Amygdala (tissue), 56 donors: ENCODE results near the gene RAD50.

ENCODE experiments used
- DNase-seq, 56 donors: peaks; one replicate each; lab custom pipeline; 2025; lab: John Stamatoyannopoulos, UW

RAD50 gene

DNA sequence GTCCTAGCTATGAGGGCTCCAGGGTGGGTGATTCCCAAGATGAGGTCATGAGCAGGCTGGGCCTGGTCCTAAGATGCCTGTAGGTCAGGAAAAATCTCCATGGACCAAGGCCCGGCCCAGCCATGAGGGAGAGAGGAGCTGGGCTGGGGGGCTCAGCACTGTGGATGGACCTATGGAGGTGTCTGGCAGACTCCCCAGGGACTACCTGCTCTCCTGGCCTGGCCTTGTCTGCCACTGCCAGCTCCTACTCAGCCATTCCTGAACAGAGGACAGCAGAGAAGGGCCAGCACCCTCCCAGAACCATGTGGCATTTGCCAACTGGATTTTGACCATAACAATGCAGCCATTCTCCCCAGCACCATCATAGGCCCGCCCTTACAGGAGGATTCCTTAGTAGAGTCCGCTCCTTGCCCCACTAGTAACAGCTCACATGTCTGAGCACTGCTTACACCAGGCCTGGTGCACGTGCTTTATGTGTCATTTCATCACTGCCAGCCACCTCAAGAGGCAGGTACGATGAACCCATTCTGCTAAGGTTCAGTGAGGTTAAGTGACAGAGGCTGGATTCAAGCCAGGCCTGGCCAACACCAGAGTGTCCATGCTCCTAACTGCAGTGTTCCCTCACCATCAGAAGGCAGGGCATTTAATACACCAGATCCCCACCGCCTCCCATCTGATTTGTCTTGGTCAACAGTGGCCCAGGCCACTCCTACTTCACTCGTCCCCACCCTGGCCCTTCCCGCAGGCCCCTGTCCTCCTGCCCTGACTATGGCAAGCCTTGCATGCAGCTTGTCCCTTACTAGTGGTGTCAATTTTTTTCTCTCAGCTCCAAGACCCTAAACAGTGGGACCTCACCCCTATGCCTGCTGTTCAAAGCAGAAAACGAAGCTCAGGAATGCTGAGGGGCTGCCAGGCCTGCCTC, 101.9 kb downstream of the RAD50 start:
- DNase-seq, result peak in 1 of 56 donors; percentile 31

GRCh38 chr5:132659598-132660493, 103.1 kb downstream of the RAD50 start:
- DNase-seq, result no peak

DNA sequence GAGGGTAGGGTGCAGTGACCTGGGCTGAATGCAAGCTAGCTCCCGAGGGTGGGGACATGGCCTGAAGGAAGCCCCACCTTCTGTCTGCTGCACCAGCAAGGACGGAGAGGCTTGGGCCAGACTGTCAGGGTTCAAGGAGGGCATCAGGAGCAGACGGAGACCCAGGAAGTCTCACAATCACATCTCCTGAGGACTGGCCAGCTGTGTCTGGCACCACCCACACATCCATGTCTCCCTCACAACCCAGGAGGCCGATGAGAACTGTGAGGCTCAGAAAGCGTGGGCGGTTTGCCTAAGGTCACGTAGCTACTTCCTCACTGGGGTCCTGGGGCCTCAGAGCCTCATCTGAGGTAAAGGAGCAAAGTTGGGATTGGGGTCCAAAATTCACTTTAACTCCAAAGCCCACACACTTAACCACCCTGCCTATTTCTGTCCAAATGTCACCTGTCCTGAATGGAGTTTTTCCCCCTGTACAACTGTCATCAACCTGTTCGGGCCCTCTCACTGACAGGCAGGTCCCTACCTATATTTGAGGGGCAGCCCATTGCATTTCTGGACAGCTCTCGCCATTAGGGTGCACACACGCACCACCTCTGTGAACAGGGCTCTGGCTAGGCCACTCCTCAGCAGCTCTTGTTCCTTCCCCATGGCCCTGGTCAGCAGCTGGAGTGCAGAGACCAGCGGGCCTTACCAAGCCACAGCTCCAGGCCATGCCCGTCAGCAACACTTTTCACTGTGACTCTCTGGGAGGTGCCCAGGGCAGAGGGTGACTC, 104.6 kb downstream of the RAD50 start:
- DNase-seq, result no peak

- DNase-seq, result no peak
Observed at GRCh38 chr5:132662004-132662401, 105.2 kb downstream of the RAD50 start.

GRCh38 chr5:132662925-132663770, 106.4 kb downstream of the RAD50 start:
- DNase-seq, result no peak

GRCh38 chr5:132663771-132664695, 107.3 kb downstream of the RAD50 start:
- DNase-seq, result peak in 1 of 56 donors; percentile 7

DNA sequence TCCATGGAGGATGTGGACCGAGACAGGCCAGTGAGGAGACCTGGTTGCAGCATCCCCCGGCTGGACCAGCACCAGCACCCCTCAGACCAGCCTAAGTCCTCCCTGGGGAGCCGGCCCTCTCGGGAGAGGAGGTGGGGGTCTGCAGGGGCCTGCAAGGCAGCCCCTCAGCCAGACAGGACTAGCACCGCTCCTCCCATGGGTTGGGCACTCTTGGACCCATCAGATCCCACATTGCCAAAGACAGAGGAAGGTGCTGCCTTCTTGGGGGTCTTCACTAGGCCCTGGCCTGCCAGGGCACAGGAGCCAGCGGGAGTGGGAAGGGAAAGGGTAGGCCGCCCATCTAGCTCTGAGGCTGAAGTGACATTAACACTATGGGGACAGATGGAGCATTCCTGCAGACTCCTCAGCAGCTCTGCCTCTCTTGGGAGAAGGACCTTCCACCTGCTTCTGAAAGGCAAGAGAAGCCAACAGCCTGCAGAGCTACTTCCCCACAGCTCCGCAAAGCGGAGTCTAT, 108.0 kb downstream of the RAD50 start:
- DNase-seq, result no peak

GRCh38 chr5:132665574-132666080, 108.8 kb downstream of the RAD50 start:
- DNase-seq, result no peak

DNA sequence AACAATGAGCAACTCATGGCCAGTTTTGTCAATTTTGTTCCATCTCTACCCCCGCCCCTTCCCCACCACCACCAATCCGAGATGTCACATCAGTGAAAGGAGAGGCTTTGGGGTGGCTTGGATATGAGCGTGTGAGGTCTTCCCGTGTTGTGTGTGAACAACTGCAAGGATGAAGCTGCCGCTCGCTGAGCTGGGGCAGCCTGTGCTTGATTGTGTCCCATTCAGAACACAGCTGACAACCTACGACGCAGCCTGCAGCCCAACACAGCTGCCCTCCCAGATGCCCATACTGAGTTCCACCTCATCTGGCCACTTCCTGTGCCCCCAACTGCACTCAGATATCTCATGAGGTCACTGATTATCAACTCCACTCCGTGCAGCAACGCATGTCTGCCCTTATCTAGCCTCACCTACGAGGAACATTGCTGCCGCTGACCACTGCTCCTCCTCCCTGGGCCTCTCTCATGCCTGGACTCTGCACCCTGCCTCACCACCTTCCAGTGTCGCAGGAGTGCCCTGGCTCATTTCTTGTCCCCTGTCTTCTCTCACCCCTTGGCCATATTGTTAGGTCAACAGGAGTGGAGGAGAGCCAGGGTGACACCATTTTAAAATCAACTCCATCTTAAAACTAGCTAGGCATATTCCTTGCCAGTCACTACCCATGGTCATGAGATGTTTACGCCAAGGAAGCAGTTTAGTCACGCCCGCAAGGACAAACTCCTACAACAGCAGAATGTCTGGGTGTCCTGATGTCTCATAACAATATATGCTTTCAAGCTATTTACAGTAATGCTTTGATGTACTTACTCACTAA, 109.7 kb downstream of the RAD50 start:
- no peak for DNase-seq

DNA sequence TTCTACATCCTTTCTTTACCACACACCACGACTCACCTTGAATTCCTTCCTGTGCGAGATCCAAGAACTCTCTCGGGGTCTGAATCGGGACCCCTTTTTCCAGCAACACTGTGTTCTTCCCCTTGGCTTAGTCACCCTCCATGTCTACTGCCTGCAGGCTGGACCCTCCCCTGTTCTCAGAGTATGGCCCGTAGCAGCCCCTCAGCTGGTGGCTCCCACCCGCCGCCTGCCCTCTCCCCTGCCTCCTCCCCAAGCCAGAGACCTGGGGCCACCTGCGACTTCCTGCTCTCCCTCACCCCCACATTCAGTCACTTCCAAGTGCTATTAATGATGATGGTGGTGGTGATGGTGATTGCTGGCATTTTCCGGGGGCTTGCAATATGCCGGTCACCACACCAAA, 110.5 kb downstream of the RAD50 start:
- no peak for DNase-seq

DNA sequence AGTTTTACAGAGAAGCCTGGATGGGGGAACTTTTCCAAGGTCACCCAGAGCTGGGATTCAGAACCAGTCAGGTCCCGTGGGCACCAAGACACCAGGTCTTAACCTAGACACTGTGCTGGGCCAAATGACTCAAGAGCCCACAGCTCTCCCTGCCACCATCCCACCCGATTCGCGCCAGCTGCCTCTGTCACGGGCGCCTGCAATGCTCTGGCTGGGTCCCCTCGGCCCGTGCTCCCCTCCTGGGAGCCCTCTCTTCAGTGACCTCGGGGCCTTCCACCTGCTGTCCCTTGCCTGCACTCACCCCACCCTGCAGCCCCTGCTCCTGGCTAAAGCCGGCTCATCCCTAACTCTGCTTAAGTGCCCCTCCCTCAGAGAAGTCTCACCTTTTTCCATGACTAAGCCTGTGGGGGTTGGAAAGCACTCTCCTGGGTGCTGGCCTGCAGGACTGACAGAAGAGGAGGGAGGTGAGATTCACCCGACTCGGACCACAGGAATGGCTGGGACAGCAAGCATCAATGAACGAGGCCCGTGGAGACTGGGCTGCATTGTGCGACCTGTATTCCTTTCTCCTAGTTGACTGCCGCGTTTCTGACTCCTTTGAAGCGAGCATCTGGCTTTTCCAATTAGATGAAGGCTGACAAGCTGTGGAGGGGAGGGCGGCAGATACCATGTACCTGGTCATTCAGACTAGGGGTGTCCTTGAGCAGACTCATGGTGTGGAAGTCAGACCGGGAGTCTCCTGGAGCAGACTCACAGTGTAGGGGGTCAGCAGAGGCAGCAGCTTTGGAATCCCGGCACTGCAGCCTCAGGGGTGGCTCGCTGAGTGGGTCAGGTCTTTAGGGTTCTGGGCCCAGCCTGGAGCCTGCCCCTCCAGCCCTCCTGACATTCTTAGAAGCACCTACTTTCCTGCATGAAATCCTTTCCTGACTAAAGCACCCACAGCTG, 111.3 kb downstream of the RAD50 start:
- DNase-seq, result no peak

GRCh38 chr5:132668706-132669454, 112.1 kb downstream of the RAD50 start:
- no peak for DNase-seq

DNA sequence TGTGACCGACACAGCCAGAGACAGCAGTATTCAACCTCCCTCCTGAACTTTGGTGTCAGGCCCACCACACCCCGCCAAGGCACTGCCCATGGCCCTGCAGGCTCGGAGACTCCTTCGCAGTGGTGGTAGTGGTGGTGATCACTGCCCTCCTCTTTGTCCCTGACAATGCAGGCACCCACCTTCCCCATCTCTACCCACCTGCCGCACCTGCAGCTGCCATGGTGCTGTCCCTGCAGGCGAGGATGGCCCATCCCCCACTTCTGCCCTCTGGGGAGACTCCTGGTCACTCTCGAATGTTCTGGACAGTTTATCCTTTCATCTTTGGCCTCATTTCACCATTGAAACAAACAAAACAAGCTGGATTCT, 112.7 kb downstream of the RAD50 start:
- DNase-seq, result no peak

DNA sequence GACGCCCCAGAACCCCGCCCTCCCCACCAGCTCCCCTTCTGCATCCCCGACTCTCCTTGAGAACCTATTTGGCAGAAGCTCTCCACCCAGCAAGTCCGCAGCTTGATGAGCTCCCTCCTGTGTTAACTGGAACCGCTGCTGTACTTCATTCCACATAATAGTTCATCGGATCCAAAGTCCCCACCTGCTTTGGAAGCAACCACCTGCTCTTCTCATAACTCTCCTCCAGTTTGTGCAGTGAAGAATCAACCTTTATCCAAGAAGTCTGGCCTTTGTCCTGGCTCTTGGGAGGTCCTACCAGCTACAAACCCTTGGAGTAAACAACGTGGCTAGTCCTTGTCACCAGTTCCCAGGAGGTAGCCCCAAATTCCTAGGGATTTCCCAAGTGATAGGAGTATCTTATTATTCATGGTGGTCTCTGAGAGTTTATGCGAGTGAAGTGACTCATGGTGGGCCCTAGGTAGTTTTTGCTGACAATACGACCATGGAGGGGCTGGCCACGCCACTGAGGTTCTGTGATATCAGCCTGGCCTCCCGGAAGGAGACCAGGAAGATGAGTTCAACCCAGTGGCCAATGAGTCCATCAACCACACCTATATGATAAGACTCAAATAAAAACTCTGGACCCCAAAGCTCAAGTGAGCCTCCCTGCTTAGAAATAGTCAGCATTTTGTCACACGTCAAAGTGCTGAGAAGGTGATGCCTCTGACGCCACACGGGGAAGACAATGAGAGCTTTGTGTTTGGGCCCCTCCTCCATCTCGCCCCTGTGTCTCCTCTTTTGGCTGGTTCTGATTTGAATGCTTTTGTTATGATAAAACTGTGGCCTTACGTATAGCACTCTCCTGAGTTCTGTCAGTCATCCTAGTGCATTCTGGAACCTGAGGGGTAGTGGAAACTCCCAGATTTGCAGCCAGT, 113.4 kb downstream of the RAD50 start:
- no peak for DNase-seq
